CD4-positive, alpha-beta memory T cell (primary cell): Measurements from ENCODE around the gene SIL1. TPM values are rescaled to one million over a fixed set of nuclear protein-coding genes. Genes with fewer than 3 reads are reported as not detected.
A peak's percentile ranks its signal among the peaks of the same experiment; 100 is the strongest.

Experiments used
- CTCF ChIA-PET: fragments of 350-600 bp; sonication (Branson Sonifier 250); formaldehyde crosslinking; loops from one replicate; lab custom pipeline; 2021; ENCODE audit warnings: inconsistent platforms; ENCODE audit not compliant: partially characterized antibody; lab: Charles Lee
- POLR2A ChIA-PET: fragments of 350-600 bp; sonication (Branson Sonifier 250); formaldehyde crosslinking; loops from one replicate; lab custom pipeline; 2021; ENCODE audit not compliant: partially characterized antibody; lab: Charles Lee
- DNase-seq, 5 donors: peaks; one replicate each; pipeline versions ENCODE4 v3.0.0 to v3.0.0-alpha.2; 2020 to 2022; ENCODE audit warnings: mixed read lengths in 1 of 5
- H3K27ac ChIP-seq: one replicate; pipeline ENCODE4 v1.7.0; 2013; ENCODE audit warnings: low read depth, low read length
- H3K27me3 ChIP-seq: 2 replicates; pipeline ENCODE4 v1.7.0; 2013; ENCODE audit warnings: mild to moderate bottlenecking, low read length, moderate library complexity; ENCODE audit not compliant: insufficient read depth
- H3K36me3 ChIP-seq: 2 replicates; pipeline ENCODE4 v1.7.0; 2013; ENCODE audit warnings: mild to moderate bottlenecking, low read length, moderate library complexity; ENCODE audit not compliant: insufficient read depth
- H3K4me1 ChIP-seq: 2 replicates; pipeline ENCODE4 v1.7.0; 2013; ENCODE audit warnings: mild to moderate bottlenecking, low read length, moderate library complexity; ENCODE audit not compliant: insufficient read depth
- H3K4me3 ChIP-seq, 2 donors: one replicate each; pipeline ENCODE4 v1.7.0; 2013; ENCODE audit warnings: low read length in 2 of 2, mild to moderate bottlenecking in 1 of 2
- H3K9me3 ChIP-seq, 2 donors: one replicate each; pipeline ENCODE4 v1.7.0; 2013; ENCODE audit warnings: low read length in 2 of 2, control low read depth in 1 of 2; ENCODE audit not compliant: control insufficient read depth in 1 of 2
- H3K27ac Mint-ChIP-seq, 7 donors: one replicate each; pipeline ENCODE4 v1.8.0; 2020 to 2021; ENCODE audit warnings: mixed read lengths in 7 of 7, mild to moderate bottlenecking in 6 of 7, inconsistent platforms in 3 of 7, moderate library complexity in 3 of 7
- H3K27me3 Mint-ChIP-seq, 2 donors: one replicate each; pipeline ENCODE4 v1.8.0; 2020 to 2021; ENCODE audit warnings: mixed read lengths in 2 of 2
- H3K36me3 Mint-ChIP-seq, 2 donors: one replicate each; pipeline ENCODE4 v1.8.0; 2020 to 2021; ENCODE audit warnings: mixed read lengths in 2 of 2, inconsistent platforms in 1 of 2, mild to moderate bottlenecking in 1 of 2
- H3K4me1 Mint-ChIP-seq, 4 donors: one replicate each; pipeline ENCODE4 v1.8.0; 2020 to 2021; ENCODE audit warnings: mixed read lengths in 4 of 4, mild to moderate bottlenecking in 1 of 4
- H3K4me3 Mint-ChIP-seq, 8 donors: one replicate each; pipeline ENCODE4 v1.8.0; 2020 to 2021; ENCODE audit warnings: mixed read lengths in 8 of 8, mild to moderate bottlenecking in 7 of 8, moderate library complexity in 6 of 8, inconsistent platforms in 3 of 8
- H3K9me3 Mint-ChIP-seq, 8 donors: one replicate each; pipeline ENCODE4 v1.8.0; 2020 to 2021; ENCODE audit warnings: mixed read lengths in 8 of 8, mild to moderate bottlenecking in 5 of 8, inconsistent platforms in 3 of 8, moderate library complexity in 1 of 8
- intact Hi-C: fragments of 100-400 bp; cut with micrococcal nuclease; formaldehyde crosslinking; loops from one replicate; pipeline ENCODE4 v1.15.1; 2023
- polyA plus RNA-seq, 2 donors: library from polyadenylated mRNA; unstranded; fragments of 300-500 nt; fragmentation: Illumina TruSeq; gene quantifications; one replicate each; pipeline ENCODE4 v1.2.3, GENCODE V29; 2021
- total RNA-seq, 2 experiments: library from RNA; stranded (reverse); gene quantifications; one replicate each; pipeline ENCODE4 v1.2.3, GENCODE V29; 2021

Gene SIL1
- total and polyA plus RNA-seq, 4 experiments from 2014 or later: 12.2 to 16.7 (median 14.4) TPM

GRCh38 chr5:139141446-139142204, 56.5 kb downstream of the SIL1 start:
- POLR2A ChIA-PET: no interaction called here
- no peak for DNase-seq

GRCh38 chr5:139140591-139141071, 57.5 kb downstream of the SIL1 start:
- no peak overlapping the region for H3K4me3 Mint-ChIP-seq
- POLR2A ChIA-PET: no interaction called here
- Histone ChIP-seq H3K27me3 (no peaks in the 10 kb centered on the region), H3K4me1 (no peaks in the 10 kb centered on the region), H3K9me3 (no peaks in the 10 kb centered on the region), H3K4me3 (no peak overlapping the region), H3K27ac (no peak overlapping the region), H3K36me3 (no peaks in the 10 kb centered on the region)
- peaks cover 0 to 7% of the 10 kb centered on the region in 2 donors for H3K36me3 Mint-ChIP-seq
- no peak overlapping the region for H3K27ac Mint-ChIP-seq
- H3K27me3 Mint-ChIP-seq: no peaks in the 10 kb centered on the region
- no peaks in the 10 kb centered on the region for H3K9me3 Mint-ChIP-seq
- intact Hi-C loops: no loop called here
- peaks cover 0 to 5% (median 0%) of the 10 kb centered on the region in 4 donors for H3K4me1 Mint-ChIP-seq
- no peak for DNase-seq
- CTCF ChIA-PET: no interaction called here

More at GRCh38 chr5:139141446-139142204, 56.5 kb downstream of the SIL1 start:
- Histone ChIP-seq H3K4me3 (no peak overlapping the region), H3K27me3 (no peaks in the 10 kb centered on the region), H3K27ac (no peak overlapping the region), H3K9me3 (no peaks in the 10 kb centered on the region), H3K4me1 (no peaks in the 10 kb centered on the region), H3K36me3 (no peaks in the 10 kb centered on the region)
- H3K9me3 Mint-ChIP-seq: no peaks in the 10 kb centered on the region
- H3K27ac Mint-ChIP-seq: no peak overlapping the region
- H3K4me3 Mint-ChIP-seq: no peak overlapping the region
- intact Hi-C loops: no loop called here
- peaks cover 0 to 7% of the 10 kb centered on the region in 2 donors for H3K36me3 Mint-ChIP-seq
- H3K27me3 Mint-ChIP-seq: no peaks in the 10 kb centered on the region
- CTCF ChIA-PET: no interaction called here
- H3K4me1 Mint-ChIP-seq: peaks cover 0 to 5% (median 0%) of the 10 kb centered on the region in 4 donors

GRCh38 chr5:139138809-139139208, 59.4 kb downstream of the SIL1 start:
- Histone ChIP-seq H3K27ac (no peak overlapping the region), H3K36me3 (no peaks in the 10 kb centered on the region), H3K4me1 (no peaks in the 10 kb centered on the region), H3K9me3 (no peaks in the 10 kb centered on the region), H3K27me3 (no peaks in the 10 kb centered on the region), H3K4me3 (no peak overlapping the region)
- no peaks in the 10 kb centered on the region for H3K9me3 Mint-ChIP-seq
- intact Hi-C loops: no loop called here
- H3K4me1 Mint-ChIP-seq: peaks cover 0 to 5% (median 0%) of the 10 kb centered on the region in 4 donors
- H3K36me3 Mint-ChIP-seq: no peaks in the 10 kb centered on the region
- no peak for DNase-seq
- CTCF ChIA-PET: interaction anchor here (1.0 kb wide), 1 partner anchor 313 kb away, joined by 3 read pairs; no protein-coding TSS in a partner anchor
- POLR2A ChIA-PET: no interaction called here
- no peaks in the 10 kb centered on the region for H3K27me3 Mint-ChIP-seq
- H3K4me3 Mint-ChIP-seq: no peak overlapping the region
- H3K27ac Mint-ChIP-seq: no peak overlapping the region

- CTCF ChIA-PET: interaction anchor here (1.0 kb wide), 1 partner anchor 312 kb away, joined by 3 read pairs; no protein-coding TSS in a partner anchor
- Mint-ChIP-seq H3K9me3 (no peaks in the 10 kb centered on the region), H3K4me1 (peaks cover 0 to 5% (median 0%) of the 10 kb centered on the region in 4 donors), H3K27ac (no peak overlapping the region), H3K27me3 (no peaks in the 10 kb centered on the region), H3K36me3 (no peaks in the 10 kb centered on the region), H3K4me3 (peak overlapping the region in 1 of 8 donors; percentile 4)
- Histone ChIP-seq H3K27me3 (no peaks in the 10 kb centered on the region), H3K9me3 (no peaks in the 10 kb centered on the region), H3K36me3 (no peaks in the 10 kb centered on the region), H3K4me1 (no peaks in the 10 kb centered on the region), H3K4me3 (no peak overlapping the region), H3K27ac (no peak overlapping the region)
- DNase-seq: no peak
- intact Hi-C loops: no loop called here
- POLR2A ChIA-PET: no interaction called here
Measured at GRCh38 chr5:139138109-139138508, 60.1 kb downstream of the SIL1 start.

- CTCF ChIA-PET: no interaction called here
- intact Hi-C loops: no loop called here
- Mint-ChIP-seq H3K36me3 (no peaks in the 10 kb centered on the region), H3K27ac (no peak overlapping the region), H3K4me3 (no peak overlapping the region), H3K27me3 (no peaks in the 10 kb centered on the region), H3K4me1 (peaks cover 0 to 5% (median 0%) of the 10 kb centered on the region in 4 donors), H3K9me3 (no peaks in the 10 kb centered on the region)
- Histone ChIP-seq H3K27ac (no peak overlapping the region), H3K4me1 (no peaks in the 10 kb centered on the region), H3K27me3 (no peaks in the 10 kb centered on the region), H3K36me3 (no peaks in the 10 kb centered on the region), H3K9me3 (no peaks in the 10 kb centered on the region), H3K4me3 (no peak overlapping the region)
- POLR2A ChIA-PET: no interaction called here
- no peak for DNase-seq
Measured at GRCh38 chr5:139137697-139138096, 60.5 kb downstream of the SIL1 start.

- Mint-ChIP-seq H3K4me3 (no peak overlapping the region), H3K36me3 (no peaks in the 10 kb centered on the region), H3K9me3 (no peaks in the 10 kb centered on the region), H3K4me1 (peaks cover 0 to 6% (median 0%) of the 10 kb centered on the region in 4 donors), H3K27me3 (no peaks in the 10 kb centered on the region), H3K27ac (no peak overlapping the region)
- Histone ChIP-seq H3K27ac (no peak overlapping the region), H3K4me3 (no peak overlapping the region), H3K27me3 (no peaks in the 10 kb centered on the region), H3K4me1 (no peaks in the 10 kb centered on the region), H3K9me3 (no peaks in the 10 kb centered on the region), H3K36me3 (no peaks in the 10 kb centered on the region)
- ChIA-PET POLR2A (no interaction called here), CTCF (interaction anchor here (0.6 to 1.4 kb wide), 3 partner anchors 8 to 622 kb away, joined by 3 read pairs; no protein-coding TSS in a partner anchor)
- no peak for DNase-seq
- intact Hi-C loops: no loop called here
Measured at GRCh38 chr5:139134906-139135305, 63.3 kb downstream of the SIL1 start.

- Histone ChIP-seq H3K27ac (no peak overlapping the region), H3K9me3 (no peaks in the 10 kb centered on the region), H3K27me3 (no peaks in the 10 kb centered on the region), H3K36me3 (no peaks in the 10 kb centered on the region), H3K4me3 (no peak overlapping the region), H3K4me1 (no peaks in the 10 kb centered on the region)
- intact Hi-C loops: no loop called here
- H3K27me3 Mint-ChIP-seq: no peaks in the 10 kb centered on the region
- no peaks in the 10 kb centered on the region for H3K9me3 Mint-ChIP-seq
- peak overlapping the region in 1 of 7 donors; percentile 11 for H3K27ac Mint-ChIP-seq
- no peaks in the 10 kb centered on the region for H3K36me3 Mint-ChIP-seq
- peaks cover 0 to 6% (median 0%) of the 10 kb centered on the region in 4 donors for H3K4me1 Mint-ChIP-seq
- ChIA-PET CTCF (no interaction called here), POLR2A (no interaction called here)
- DNase-seq: no peak
- no peak overlapping the region for H3K4me3 Mint-ChIP-seq
Measured at GRCh38 chr5:139133282-139133681, 64.9 kb downstream of the SIL1 start.
